Uterus (tissue), 2 donors: ENCODE results near the gene NXN.
A peak's percentile ranks its signal among the peaks of the same experiment; 100 is the strongest.

Source experiments
- POLR2A ChIP-seq, 2 donors: fragments of 450-650 bp; IDR thresholded peaks; one replicate each; pipeline ENCODE4 v1.6.1; 2016; ENCODE audit warnings: antibody characterized with exemption in 2 of 2, mild to moderate bottlenecking in 1 of 2, moderate library complexity in 1 of 2
- TF ChIP-seq, protein P1 (sequence below), 4 experiments: fragments of 200-600 bp in 2 of 4; fragments of 450-650 bp in 2 of 4; sonication (generic) in 2 of 4; IDR thresholded peaks; one replicate each; pipeline ENCODE4 v1.5.1; 2016 to 2019; ENCODE audit warnings: antibody characterized with exemption in 4 of 4, mild to moderate bottlenecking in 2 of 4, moderate library complexity in 1 of 4

DNA sequence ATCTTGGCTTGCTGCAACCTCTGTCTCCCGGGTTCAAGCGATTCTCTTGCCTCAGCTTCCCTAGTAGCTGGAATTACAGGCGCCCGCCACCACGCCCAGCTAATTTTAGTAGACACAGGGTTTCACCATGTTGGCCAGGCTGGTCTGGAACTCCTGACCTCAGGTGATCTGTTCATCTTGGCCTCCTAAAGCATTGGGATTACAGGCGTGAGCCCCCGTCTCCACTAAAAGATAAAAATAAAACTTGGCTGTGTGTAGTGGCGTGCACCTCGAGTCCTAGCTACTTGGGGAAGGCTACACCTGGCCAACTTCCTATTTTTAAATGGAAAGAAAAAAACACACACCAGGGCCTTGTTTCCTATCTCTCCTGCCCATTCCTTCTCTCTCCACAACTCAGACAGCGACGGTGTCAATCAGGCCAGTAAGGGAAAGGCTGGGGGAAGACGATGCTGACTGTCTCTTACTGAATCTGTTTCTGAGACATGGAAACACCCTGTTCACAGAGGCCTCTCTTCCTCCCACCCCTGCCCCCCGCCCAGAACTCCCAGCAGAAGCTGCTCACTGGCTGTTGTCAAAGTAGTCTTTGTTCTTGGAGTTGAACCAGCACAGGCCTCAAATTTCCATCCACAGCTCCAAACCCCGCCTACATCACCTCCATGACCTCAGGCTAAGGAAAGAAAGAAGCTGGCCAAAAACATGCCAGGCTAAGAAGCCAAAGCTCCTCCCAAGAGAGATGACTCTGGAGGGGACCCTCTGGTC, 96.6 kb downstream of the NXN start:
- TF ChIP-seq, protein P1, sequence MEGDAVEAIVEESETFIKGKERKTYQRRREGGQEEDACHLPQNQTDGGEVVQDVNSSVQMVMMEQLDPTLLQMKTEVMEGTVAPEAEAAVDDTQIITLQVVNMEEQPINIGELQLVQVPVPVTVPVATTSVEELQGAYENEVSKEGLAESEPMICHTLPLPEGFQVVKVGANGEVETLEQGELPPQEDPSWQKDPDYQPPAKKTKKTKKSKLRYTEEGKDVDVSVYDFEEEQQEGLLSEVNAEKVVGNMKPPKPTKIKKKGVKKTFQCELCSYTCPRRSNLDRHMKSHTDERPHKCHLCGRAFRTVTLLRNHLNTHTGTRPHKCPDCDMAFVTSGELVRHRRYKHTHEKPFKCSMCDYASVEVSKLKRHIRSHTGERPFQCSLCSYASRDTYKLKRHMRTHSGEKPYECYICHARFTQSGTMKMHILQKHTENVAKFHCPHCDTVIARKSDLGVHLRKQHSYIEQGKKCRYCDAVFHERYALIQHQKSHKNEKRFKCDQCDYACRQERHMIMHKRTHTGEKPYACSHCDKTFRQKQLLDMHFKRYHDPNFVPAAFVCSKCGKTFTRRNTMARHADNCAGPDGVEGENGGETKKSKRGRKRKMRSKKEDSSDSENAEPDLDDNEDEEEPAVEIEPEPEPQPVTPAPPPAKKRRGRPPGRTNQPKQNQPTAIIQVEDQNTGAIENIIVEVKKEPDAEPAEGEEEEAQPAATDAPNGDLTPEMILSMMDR (IDR thresholded peaks at IDR 0.05), result no peak
- TF ChIP-seq POLR2A (IDR thresholded peaks at IDR 0.05), result peak in 1 of 2 donors; percentile 50
